ENCODE results near the gene MED10. TPM values are rescaled to one million over a fixed set of nuclear protein-coding genes. Genes with fewer than 3 reads are reported as not detected.

The MED10 gene
- polyA plus RNA-seq, 6 donors from 2014 or later, result 99.9 to 134 (median 112) TPM

GRCh38 chr5:6395621-6396020 lies 17.3 kb upstream of the MED10 start:
- DNase-seq, result no peak
- no peak for ATAC-seq (ENCODE audit: low read depth in 2 of 2)
- Mint-ChIP-seq H3K36me3 (peaks cover 0 to 16% of the 10 kb centered on the region in 2 donors), H3K4me1 (peaks cover 0 to 13% (median 13%) of the 10 kb centered on the region in 3 donors), H3K27ac (no peak overlapping the region), H3K27me3 (peaks cover 44 to 58% (median 51%) of the 10 kb centered on the region in 3 donors), H3K4me3 (no peak overlapping the region), H3K9me3 (peaks cover 0 to 11% (median 0%) of the 10 kb centered on the region in 7 donors)

- H3K27ac Mint-ChIP-seq, result no peak overlapping the region
- DNase-seq, result no peak
- H3K4me1 Mint-ChIP-seq, result peaks cover 0 to 13% (median 13%) of the 10 kb centered on the region in 3 donors
- H3K36me3 Mint-ChIP-seq, result peaks cover 0 to 16% of the 10 kb centered on the region in 2 donors
- H3K9me3 Mint-ChIP-seq, result peaks cover 0 to 15% (median 0%) of the 10 kb centered on the region in 7 donors
- H3K4me3 Mint-ChIP-seq, result no peak overlapping the region
- H3K27me3 Mint-ChIP-seq, result peaks cover 46 to 63% (median 56%) of the 10 kb centered on the region in 3 donors
- no peak for ATAC-seq (ENCODE audit: low read depth in 2 of 2)
Measured at GRCh38 chr5:6395102-6395445, 16.7 kb upstream of the MED10 start.

GRCh38 chr5:6394429-6395101 lies 16.2 kb upstream of the MED10 start:
- Mint-ChIP-seq H3K9me3 (peaks cover 0 to 17% (median 2%) of the 10 kb centered on the region in 7 donors), H3K4me1 (peaks cover 0 to 13% (median 13%) of the 10 kb centered on the region in 3 donors), H3K4me3 (peak overlapping the region in 1 of 8 donors; percentile 35), H3K36me3 (peaks cover 0 to 16% of the 10 kb centered on the region in 2 donors), H3K27me3 (peaks cover 49 to 66% (median 61%) of the 10 kb centered on the region in 3 donors), H3K27ac (no peak overlapping the region)
- no peak for ATAC-seq (ENCODE audit: low read depth in 2 of 2)
- no peak for DNase-seq

- peaks cover 0 to 13% (median 13%) of the 10 kb centered on the region in 3 donors for H3K4me1 Mint-ChIP-seq
Measured at GRCh38 chr5:6393596-6394194, 15.3 kb upstream of the MED10 start.

GRCh38 chr5:6392561-6392960 lies 14.2 kb upstream of the MED10 start:
- ATAC-seq (ENCODE audit: low read depth in 2 of 2) (no peak), DNase-seq (no peak)
- H3K27me3 Mint-ChIP-seq, result peaks cover 51 to 64% (median 62%) of the 10 kb centered on the region in 3 donors
- H3K36me3 Mint-ChIP-seq, result peaks cover 0 to 16% of the 10 kb centered on the region in 2 donors
- no peak overlapping the region for H3K4me3 Mint-ChIP-seq
- H3K9me3 Mint-ChIP-seq, result peaks cover 0 to 14% (median 2%) of the 10 kb centered on the region in 7 donors
- H3K27ac Mint-ChIP-seq, result no peak overlapping the region
- peaks cover 0 to 13% (median 13%) of the 10 kb centered on the region in 3 donors for H3K4me1 Mint-ChIP-seq

More at GRCh38 chr5:6393596-6394194, 15.3 kb upstream of the MED10 start:
- H3K4me3 Mint-ChIP-seq, result peak overlapping the region in 3 of 8 donors; percentile 30 to 82 (median 48)
- H3K27me3 Mint-ChIP-seq, result peaks cover 51 to 67% (median 62%) of the 10 kb centered on the region in 3 donors
- ATAC-seq (ENCODE audit: low read depth in 2 of 2) (peak in 1 of 2 donors; percentile 37), DNase-seq (no peak)
- no peak overlapping the region for H3K27ac Mint-ChIP-seq
- H3K36me3 Mint-ChIP-seq, result peaks cover 0 to 16% of the 10 kb centered on the region in 2 donors
- peaks cover 0 to 17% (median 2%) of the 10 kb centered on the region in 7 donors for H3K9me3 Mint-ChIP-seq

- H3K27me3 Mint-ChIP-seq, result peaks cover 56 to 62% (median 58%) of the 10 kb centered on the region in 3 donors
- H3K4me3 Mint-ChIP-seq, result no peak overlapping the region
- H3K9me3 Mint-ChIP-seq, result peaks cover 0 to 12% (median 2%) of the 10 kb centered on the region in 7 donors
- H3K4me1 Mint-ChIP-seq, result peaks cover 0 to 13% (median 9%) of the 10 kb centered on the region in 3 donors
- peaks cover 0 to 12% of the 10 kb centered on the region in 2 donors for H3K36me3 Mint-ChIP-seq
- no peak for DNase-seq
- no peak overlapping the region for H3K27ac Mint-ChIP-seq
- ATAC-seq (ENCODE audit: low read depth in 2 of 2), result no peak
Measured at GRCh38 chr5:6391151-6391550, 12.8 kb upstream of the MED10 start.

GRCh38 chr5:6389946-6390530 lies 11.7 kb upstream of the MED10 start:
- peaks cover 0 to 13% (median 8%) of the 10 kb centered on the region in 3 donors for H3K4me1 Mint-ChIP-seq
- H3K27me3 Mint-ChIP-seq, result peaks cover 49 to 54% (median 53%) of the 10 kb centered on the region in 3 donors
- H3K4me3 Mint-ChIP-seq, result no peak overlapping the region
- ATAC-seq (ENCODE audit: low read depth in 2 of 2) (no peak), DNase-seq (no peak)
- H3K27ac Mint-ChIP-seq, result no peak overlapping the region
- peaks cover 0 to 12% (median 2%) of the 10 kb centered on the region in 7 donors for H3K9me3 Mint-ChIP-seq
- H3K36me3 Mint-ChIP-seq, result peaks cover 0 to 10% of the 10 kb centered on the region in 2 donors

- ATAC-seq (ENCODE audit: low read depth in 2 of 2) (no peak), DNase-seq (no peak)
- Mint-ChIP-seq H3K4me1 (peaks cover 0 to 13% (median 8%) of the 10 kb centered on the region in 3 donors), H3K27ac (no peak overlapping the region), H3K4me3 (no peak overlapping the region), H3K36me3 (peaks cover 0 to 10% of the 10 kb centered on the region in 2 donors), H3K9me3 (peaks cover 0 to 12% (median 2%) of the 10 kb centered on the region in 7 donors), H3K27me3 (peaks cover 52 to 55% (median 54%) of the 10 kb centered on the region in 3 donors)
Measured at GRCh38 chr5:6389397-6389796, 11.1 kb upstream of the MED10 start.

GRCh38 chr5:6387970-6388369 lies 9.6 kb upstream of the MED10 start:
- Mint-ChIP-seq H3K4me1 (peaks cover 0 to under 1% (median 0%) of the 10 kb centered on the region in 3 donors), H3K27ac (no peak overlapping the region), H3K27me3 (peaks cover 47 to 59% (median 56%) of the 10 kb centered on the region in 3 donors), H3K9me3 (peaks cover 0 to 12% (median 1%) of the 10 kb centered on the region in 7 donors), H3K36me3 (peaks cover 0 to 6% of the 10 kb centered on the region in 2 donors), H3K4me3 (no peak overlapping the region)
- no peak for ATAC-seq (ENCODE audit: low read depth in 2 of 2)
- no peak for DNase-seq

- H3K36me3 Mint-ChIP-seq, result no peaks in the 10 kb centered on the region
- peaks cover 34 to 44% (median 44%) of the 10 kb centered on the region in 3 donors for H3K27me3 Mint-ChIP-seq
- H3K27ac Mint-ChIP-seq, result no peak overlapping the region
- DNase-seq, result no peak
- ATAC-seq (ENCODE audit: low read depth in 2 of 2), result no peak
- no peaks in the 10 kb centered on the region for H3K4me1 Mint-ChIP-seq
- H3K9me3 Mint-ChIP-seq, result peaks cover 0 to 12% (median 0%) of the 10 kb centered on the region in 7 donors
- H3K4me3 Mint-ChIP-seq, result no peak overlapping the region
Measured at GRCh38 chr5:6386271-6386670, 7.9 kb upstream of the MED10 start.

- H3K4me3 Mint-ChIP-seq, result no peak overlapping the region
- H3K27me3 Mint-ChIP-seq, result peaks cover 26 to 31% (median 30%) of the 10 kb centered on the region in 3 donors
- H3K36me3 Mint-ChIP-seq, result no peaks in the 10 kb centered on the region
- no peak overlapping the region for H3K27ac Mint-ChIP-seq
- no peaks in the 10 kb centered on the region for H3K4me1 Mint-ChIP-seq
- ATAC-seq (ENCODE audit: low read depth in 2 of 2), result no peak
- no peak for DNase-seq
- H3K9me3 Mint-ChIP-seq, result peaks cover 0 to 2% (median 0%) of the 10 kb centered on the region in 7 donors
Measured at GRCh38 chr5:6384856-6385255, 6.5 kb upstream of the MED10 start.

GRCh38 chr5:6383376-6383775 lies 5.0 kb upstream of the MED10 start:
- Mint-ChIP-seq H3K36me3 (peaks cover 0 to 4% of the 10 kb centered on the region in 2 donors), H3K4me3 (no peak overlapping the region), H3K9me3 (no peaks in the 10 kb centered on the region), H3K27me3 (peaks cover 20 to 26% (median 22%) of the 10 kb centered on the region in 3 donors), H3K27ac (no peak overlapping the region), H3K4me1 (peaks cover 8 to 10% (median 10%) of the 10 kb centered on the region in 3 donors)
- no peak for DNase-seq
- ATAC-seq (ENCODE audit: low read depth in 2 of 2), result no peak

- Mint-ChIP-seq H3K4me3 (peak overlapping the region; percentile 95 to 99 (median 99)), H3K27me3 (peaks cover 7 to 13% (median 9%) of the 10 kb centered on the region in 3 donors), H3K27ac (peak overlapping the region in 5 of 6 donors; percentile 96 to 97 (median 96)), H3K4me1 (peaks cover 25 to 37% (median 37%) of the 10 kb centered on the region in 3 donors), H3K9me3 (no peaks in the 10 kb centered on the region), H3K36me3 (peaks cover 8 to 16% of the 10 kb centered on the region in 2 donors)
- DNase-seq (no peak), ATAC-seq (ENCODE audit: low read depth in 2 of 2) (no peak)
Measured at GRCh38 chr5:6379246-6379645, 899 bp upstream of the MED10 start.

All from naive B cell (primary cell).